ENCODE data around the gene DOP1B. TPM values are rescaled to one million over a fixed set of nuclear protein-coding genes. Genes with fewer than 3 reads are reported as not detected.
A peak's percentile ranks its signal among the peaks of the same experiment; 100 is the strongest.

Gene DOP1B, protein sequence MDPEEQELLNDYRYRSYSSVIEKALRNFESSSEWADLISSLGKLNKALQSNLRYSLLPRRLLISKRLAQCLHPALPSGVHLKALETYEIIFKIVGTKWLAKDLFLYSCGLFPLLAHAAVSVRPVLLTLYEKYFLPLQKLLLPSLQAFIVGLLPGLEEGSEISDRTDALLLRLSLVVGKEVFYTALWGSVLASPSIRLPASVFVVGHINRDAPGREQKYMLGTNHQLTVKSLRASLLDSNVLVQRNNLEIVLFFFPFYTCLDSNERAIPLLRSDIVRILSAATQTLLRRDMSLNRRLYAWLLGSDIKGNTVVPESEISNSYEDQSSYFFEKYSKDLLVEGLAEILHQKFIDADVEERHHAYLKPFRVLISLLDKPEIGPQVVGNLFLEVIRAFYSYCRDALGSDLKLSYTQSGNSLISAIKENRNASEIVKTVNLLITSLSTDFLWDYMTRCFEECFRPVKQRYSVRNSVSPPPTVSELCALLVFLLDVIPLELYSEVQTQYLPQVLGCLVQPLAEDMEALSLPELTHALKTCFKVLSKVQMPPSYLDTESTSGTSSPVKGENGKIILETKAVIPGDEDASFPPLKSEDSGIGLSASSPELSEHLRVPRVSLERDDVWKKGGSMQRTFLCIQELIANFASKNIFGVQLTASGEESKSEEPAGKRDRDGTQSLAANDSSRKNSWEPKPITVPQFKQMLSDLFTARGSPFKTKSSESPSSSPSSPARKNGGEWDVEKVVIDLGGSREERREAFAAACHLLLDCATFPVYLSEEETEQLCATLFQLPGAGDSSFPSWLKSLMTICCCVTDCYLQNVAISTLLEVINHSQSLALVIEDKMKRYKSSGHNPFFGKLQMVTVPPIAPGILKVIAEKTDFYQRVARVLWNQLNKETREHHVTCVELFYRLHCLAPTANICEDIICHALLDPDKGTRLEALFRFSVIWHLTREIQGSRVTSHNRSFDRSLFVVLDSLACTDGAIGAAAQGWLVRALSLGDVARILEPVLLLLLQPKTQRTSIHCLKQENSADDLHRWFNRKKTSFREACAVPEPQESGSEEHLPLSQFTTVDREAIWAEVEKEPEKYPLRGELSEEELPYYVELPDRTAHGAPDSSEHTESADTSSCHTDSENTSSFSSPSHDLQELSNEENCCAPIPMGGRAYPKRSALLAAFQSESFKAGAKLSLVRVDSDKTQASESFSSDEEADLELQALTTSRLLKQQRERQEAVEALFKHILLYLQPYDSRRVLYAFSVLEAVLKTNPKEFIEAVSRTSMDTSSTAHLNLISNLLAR (N-terminal part only)
- 8.7 TPM for total RNA-seq (ENCODE audit: unreplicated experiment)
- long read RNA-seq, partial matches to known transcripts: 0 of 1 reads
- long read RNA-seq, other reads (novel, unspliced or antisense): 0 of 1 reads

DNA sequence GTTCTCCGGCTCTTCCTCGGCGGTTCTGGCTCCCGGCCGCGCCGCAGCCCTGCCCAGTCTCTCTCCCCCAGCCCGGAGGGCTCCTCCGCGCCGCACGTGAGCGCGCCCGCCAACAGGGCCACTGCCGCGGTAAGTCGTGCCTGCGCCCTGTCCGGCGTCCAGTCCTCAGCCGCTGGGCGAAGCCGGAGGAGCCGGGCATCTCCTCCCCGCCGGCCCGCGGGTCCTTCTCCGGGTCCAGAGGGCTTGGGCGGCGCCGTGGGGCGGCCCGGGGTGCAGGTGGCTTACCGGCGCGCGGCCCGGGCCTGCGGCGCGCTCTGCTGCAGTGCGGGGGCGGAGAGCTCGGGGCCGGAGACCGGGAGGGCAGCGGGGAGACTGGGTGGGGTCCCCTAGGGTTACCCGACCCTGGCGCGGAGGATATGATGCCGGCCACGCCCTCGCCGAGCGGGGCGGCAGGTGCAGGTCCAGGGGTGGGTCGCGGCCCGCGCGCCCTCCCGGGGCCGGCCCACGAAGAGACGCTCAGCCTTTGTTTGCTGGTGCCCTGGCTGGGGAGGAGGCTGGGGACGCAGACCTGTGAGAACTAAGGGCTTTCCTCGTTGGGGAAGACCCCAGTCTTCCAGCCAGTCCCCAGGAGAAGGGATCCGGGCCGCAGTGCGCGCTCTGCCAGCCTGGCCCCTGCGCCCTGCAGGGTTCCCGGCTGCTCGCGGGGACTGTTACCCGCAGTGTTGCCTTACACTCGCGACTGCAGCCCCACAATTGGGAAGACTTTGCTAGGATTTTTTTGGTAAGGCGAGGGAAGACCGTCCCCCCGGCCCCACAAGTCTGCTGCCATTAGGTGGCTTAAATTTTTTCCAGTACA, at the start of gene DOP1B:
Gene DOP1B, plus strand, starts transcription at position 10 of the 856 bp plus-strand sequence. CDS start 7,910 bp downstream, outside the sequence.
- no peaks in the 10 kb centered on the region for H3K9me3 Mint-ChIP-seq (ENCODE audit: unreplicated experiment)

DNA sequence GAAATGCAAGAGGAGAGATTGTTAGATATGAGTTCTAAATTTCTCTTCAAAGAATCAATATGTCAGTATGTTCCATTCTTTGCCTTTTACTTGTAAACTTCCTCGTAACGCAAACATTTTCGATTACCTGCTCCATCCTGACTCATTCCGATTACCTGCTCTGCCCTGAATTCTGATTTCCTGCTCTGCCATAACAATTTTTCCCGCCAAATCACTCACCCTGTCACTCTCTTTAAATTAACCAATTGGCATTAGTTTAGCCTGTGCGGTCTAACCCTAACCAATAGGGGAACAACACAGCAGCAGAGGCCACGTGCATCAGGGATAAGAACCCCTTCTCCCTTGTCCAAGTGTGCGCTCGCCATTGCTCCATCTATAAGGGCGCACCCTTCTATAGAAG, 46.8 kb upstream of the DOP1B start:
- no peak for DNase-seq (ENCODE audit: low spot score)
- Mint-ChIP-seq H3K9me3 (ENCODE audit: unreplicated experiment) (no peaks in the 10 kb centered on the region), H3K27me3 (ENCODE audit: unreplicated experiment) (peaks cover 5% of the 10 kb centered on the region), H3K27ac (ENCODE audit: unreplicated experiment) (no peak overlapping the region), H3K4me3 (ENCODE audit: unreplicated experiment) (no peak overlapping the region), H3K36me3 (ENCODE audit: low read depth, unreplicated experiment) (no peaks in the 10 kb centered on the region), H3K4me1 (ENCODE audit: unreplicated experiment) (peaks cover 3% of the 10 kb centered on the region)
- TF ChIP-seq, protein P1, sequence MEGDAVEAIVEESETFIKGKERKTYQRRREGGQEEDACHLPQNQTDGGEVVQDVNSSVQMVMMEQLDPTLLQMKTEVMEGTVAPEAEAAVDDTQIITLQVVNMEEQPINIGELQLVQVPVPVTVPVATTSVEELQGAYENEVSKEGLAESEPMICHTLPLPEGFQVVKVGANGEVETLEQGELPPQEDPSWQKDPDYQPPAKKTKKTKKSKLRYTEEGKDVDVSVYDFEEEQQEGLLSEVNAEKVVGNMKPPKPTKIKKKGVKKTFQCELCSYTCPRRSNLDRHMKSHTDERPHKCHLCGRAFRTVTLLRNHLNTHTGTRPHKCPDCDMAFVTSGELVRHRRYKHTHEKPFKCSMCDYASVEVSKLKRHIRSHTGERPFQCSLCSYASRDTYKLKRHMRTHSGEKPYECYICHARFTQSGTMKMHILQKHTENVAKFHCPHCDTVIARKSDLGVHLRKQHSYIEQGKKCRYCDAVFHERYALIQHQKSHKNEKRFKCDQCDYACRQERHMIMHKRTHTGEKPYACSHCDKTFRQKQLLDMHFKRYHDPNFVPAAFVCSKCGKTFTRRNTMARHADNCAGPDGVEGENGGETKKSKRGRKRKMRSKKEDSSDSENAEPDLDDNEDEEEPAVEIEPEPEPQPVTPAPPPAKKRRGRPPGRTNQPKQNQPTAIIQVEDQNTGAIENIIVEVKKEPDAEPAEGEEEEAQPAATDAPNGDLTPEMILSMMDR (IDR thresholded peaks at IDR 0.05; ENCODE audit: unreplicated experiment): no peak

More for the DNA sequence above, at the start of gene DOP1B:
- peaks cover 3% of the 10 kb centered on the region for H3K36me3 Mint-ChIP-seq (ENCODE audit: low read depth, unreplicated experiment)
- peak within 1 kb of the TSS; percentile 89 for H3K4me3 Mint-ChIP-seq (ENCODE audit: unreplicated experiment)
- no peak within 1 kb of the TSS for H3K27ac Mint-ChIP-seq (ENCODE audit: unreplicated experiment)
- DNase-seq (ENCODE audit: low spot score): no peak
- TF ChIP-seq, protein P1 (IDR thresholded peaks at IDR 0.05; ENCODE audit: unreplicated experiment): no peak
- H3K27me3 Mint-ChIP-seq (ENCODE audit: unreplicated experiment): peaks cover 6% of the 10 kb centered on the region
- peaks cover 3% of the 10 kb centered on the region for H3K4me1 Mint-ChIP-seq (ENCODE audit: unreplicated experiment)

DNA sequence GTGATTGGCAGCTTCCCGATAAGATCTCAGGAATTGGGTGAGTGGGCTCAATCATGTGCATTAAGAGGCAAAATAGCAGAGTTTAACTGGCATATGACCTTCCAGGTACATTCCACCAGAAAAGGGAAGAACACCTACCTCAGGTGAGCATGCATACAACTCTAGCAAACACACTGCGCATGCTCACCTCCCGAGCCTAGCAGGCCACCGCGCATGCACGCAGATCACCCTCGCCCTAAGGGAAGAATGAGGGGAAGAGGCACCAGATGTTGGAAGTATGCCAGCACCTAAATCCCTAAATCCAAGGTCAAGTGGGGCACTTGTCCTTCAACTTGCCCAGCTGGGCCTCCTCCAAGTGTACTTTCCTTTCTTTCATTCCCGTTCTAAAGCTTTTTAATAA, 45.4 kb upstream of the DOP1B start:
- Mint-ChIP-seq H3K36me3 (ENCODE audit: low read depth, unreplicated experiment) (no peaks in the 10 kb centered on the region), H3K4me3 (ENCODE audit: unreplicated experiment) (no peak overlapping the region), H3K27ac (ENCODE audit: unreplicated experiment) (no peak overlapping the region), H3K27me3 (ENCODE audit: unreplicated experiment) (peaks cover 5% of the 10 kb centered on the region), H3K4me1 (ENCODE audit: unreplicated experiment) (peaks cover 3% of the 10 kb centered on the region), H3K9me3 (ENCODE audit: unreplicated experiment) (no peaks in the 10 kb centered on the region)
- TF ChIP-seq, protein P1 (IDR thresholded peaks at IDR 0.05; ENCODE audit: unreplicated experiment): no peak
- no peak for DNase-seq (ENCODE audit: low spot score)

DNA sequence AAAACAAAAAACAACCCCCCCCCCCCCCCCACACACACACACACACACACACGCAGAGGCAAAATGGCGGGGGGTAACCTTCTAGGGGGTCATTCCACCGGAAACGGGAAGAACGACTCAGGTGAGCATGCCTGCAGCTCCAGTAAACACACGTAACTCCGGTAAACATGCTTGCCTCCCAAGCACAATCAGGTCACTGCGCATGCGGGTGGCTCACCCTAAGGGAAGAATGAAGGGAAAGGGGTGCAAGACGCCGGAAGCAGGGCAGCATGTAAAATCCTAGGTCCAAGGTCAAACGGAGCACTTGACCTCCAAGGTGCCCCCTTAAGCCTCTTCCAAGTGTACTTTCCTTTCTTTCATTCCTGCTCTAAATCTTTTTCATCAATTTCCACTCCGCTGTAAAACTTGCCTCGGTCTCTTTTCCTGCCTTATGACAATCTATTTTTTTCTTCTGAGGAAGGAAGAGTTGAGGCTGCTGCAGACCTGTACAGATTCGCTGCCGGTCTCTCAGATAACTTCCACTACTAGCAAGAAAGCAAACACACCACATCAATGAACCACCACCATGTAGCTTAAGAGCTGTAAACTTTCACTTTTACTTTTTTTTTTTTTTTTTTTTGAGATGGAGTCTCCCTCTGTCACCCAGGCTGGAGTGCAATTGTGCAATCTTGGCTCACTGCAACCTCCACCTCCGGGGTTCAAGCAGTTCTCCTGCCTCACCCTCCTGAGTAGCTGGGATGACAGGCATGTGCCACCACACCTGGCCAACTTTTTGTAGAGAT, 42.8 kb upstream of the DOP1B start:
- Mint-ChIP-seq H3K4me3 (ENCODE audit: unreplicated experiment) (no peak overlapping the region), H3K36me3 (ENCODE audit: low read depth, unreplicated experiment) (no peaks in the 10 kb centered on the region), H3K9me3 (ENCODE audit: unreplicated experiment) (no peaks in the 10 kb centered on the region), H3K27me3 (ENCODE audit: unreplicated experiment) (peaks cover 5% of the 10 kb centered on the region), H3K27ac (ENCODE audit: unreplicated experiment) (no peak overlapping the region), H3K4me1 (ENCODE audit: unreplicated experiment) (peaks cover 3% of the 10 kb centered on the region)
- TF ChIP-seq, protein P1 (IDR thresholded peaks at IDR 0.05; ENCODE audit: unreplicated experiment): no peak
- no peak for DNase-seq (ENCODE audit: low spot score)

Measured in endothelial cell (in vitro differentiated cells).